Activated naive CD4-positive, alpha-beta T cell treated with anti-CD3 and anti-CD28 coated beads, Interleukin-2, amount 10 ng/mL, durations not matched to agents 7 days and 5 days (primary cell): ENCODE measurements around the gene NLRC3.
"Not testable (repeated sequence)": the region's sequence is repeated elsewhere in the genome, so short reads cannot be mapped to it uniquely, and the experiment has no call there.

ENCODE experiments used
- CTCF ChIA-PET: fragments of 350-600 bp; sonication (Branson Sonifier 250); formaldehyde crosslinking; loops from one replicate; lab custom pipeline; 2021; ENCODE audit warnings: antibody characterized with exemption; lab: Charles Lee
- DNase-seq: peaks from one replicate; pipeline ENCODE4 v3.0.0-alpha.2; 2020
- H3K27ac Mint-ChIP-seq: one replicate; pipeline ENCODE4 v1.8.0; 2021; ENCODE audit warnings: mild to moderate bottlenecking, moderate library complexity, mixed read lengths
- H3K27me3 Mint-ChIP-seq: one replicate; pipeline ENCODE4 v1.8.0; 2021; ENCODE audit warnings: mild to moderate bottlenecking, mixed read lengths
- H3K36me3 Mint-ChIP-seq: one replicate; pipeline ENCODE4 v1.8.0; 2021; ENCODE audit warnings: mixed read lengths
- H3K4me1 Mint-ChIP-seq: one replicate; pipeline ENCODE4 v1.8.0; 2021; ENCODE audit warnings: mixed read lengths
- H3K4me3 Mint-ChIP-seq: one replicate; pipeline ENCODE4 v1.8.0; 2021; ENCODE audit warnings: mild to moderate bottlenecking, moderate library complexity, mixed read lengths
- H3K9me3 Mint-ChIP-seq: one replicate; pipeline ENCODE4 v1.8.0; 2021; ENCODE audit warnings: mixed read lengths

NLRC3 gene

GRCh38 chr16:3515897-3516296 lies 61.3 kb downstream of the NLRC3 start:
- H3K4me3 Mint-ChIP-seq = no peak overlapping the region
- no peaks in the 10 kb centered on the region for H3K27me3 Mint-ChIP-seq
- peaks cover 38% of the 10 kb centered on the region for H3K4me1 Mint-ChIP-seq
- H3K9me3 Mint-ChIP-seq = no peaks in the 10 kb centered on the region
- no peak for DNase-seq
- CTCF ChIA-PET = no interaction called here
- H3K27ac Mint-ChIP-seq = no peak overlapping the region
- H3K36me3 Mint-ChIP-seq = peaks cover 71% of the 10 kb centered on the region

- H3K27me3 Mint-ChIP-seq = no peaks in the 10 kb centered on the region
- no peak overlapping the region for H3K27ac Mint-ChIP-seq
- CTCF ChIA-PET = interaction anchor here (1.4 kb wide), 1 partner anchor 9 kb away, joined by 3 read pairs; no protein-coding TSS in a partner anchor
- H3K9me3 Mint-ChIP-seq = no peaks in the 10 kb centered on the region
- peaks cover 69% of the 10 kb centered on the region for H3K36me3 Mint-ChIP-seq
- no peak for DNase-seq
- peaks cover 44% of the 10 kb centered on the region for H3K4me1 Mint-ChIP-seq
- H3K4me3 Mint-ChIP-seq = no peak overlapping the region
Measured at GRCh38 chr16:3514621-3515020, 62.6 kb downstream of the NLRC3 start.

GRCh38 chr16:3513892-3514583 lies 63.2 kb downstream of the NLRC3 start:
- Mint-ChIP-seq H3K27me3 (no peaks in the 10 kb centered on the region), H3K36me3 (peaks cover 69% of the 10 kb centered on the region), H3K9me3 (no peaks in the 10 kb centered on the region), H3K27ac (no peak overlapping the region), H3K4me1 (peaks cover 46% of the 10 kb centered on the region), H3K4me3 (no peak overlapping the region)
- CTCF ChIA-PET = interaction anchor here (1.4 kb wide), 1 partner anchor 10 kb away, joined by 3 read pairs; no protein-coding TSS in a partner anchor
- no peak for DNase-seq

GRCh38 chr16:3511286-3512180 lies 65.7 kb downstream of the NLRC3 start:
- peaks cover 50% of the 10 kb centered on the region for H3K4me1 Mint-ChIP-seq
- peaks cover 73% of the 10 kb centered on the region for H3K36me3 Mint-ChIP-seq
- CTCF ChIA-PET = interaction anchor here (3.1 kb wide), 1 partner anchor 15 kb away, joined by 13 read pairs; no protein-coding TSS in a partner anchor
- H3K27me3 Mint-ChIP-seq = no peaks in the 10 kb centered on the region
- no peaks in the 10 kb centered on the region for H3K9me3 Mint-ChIP-seq
- DNase-seq = peak; percentile 18
- H3K27ac Mint-ChIP-seq = peak overlapping the region; percentile 88
- H3K4me3 Mint-ChIP-seq = no peak overlapping the region

GRCh38 chr16:3510416-3510815 lies 66.8 kb downstream of the NLRC3 start:
- Mint-ChIP-seq H3K4me3 (no peak overlapping the region), H3K27ac (peak overlapping the region; percentile 88), H3K36me3 (peaks cover 76% of the 10 kb centered on the region), H3K9me3 (no peaks in the 10 kb centered on the region), H3K27me3 (no peaks in the 10 kb centered on the region), H3K4me1 (peaks cover 59% of the 10 kb centered on the region)
- CTCF ChIA-PET = interaction anchor here (1.1 to 3.1 kb wide), 3 partner anchors 8 to 116 kb away, joined by 3 to 13 read pairs (median 3); no protein-coding TSS in a partner anchor
- peak; percentile 9 for DNase-seq

- peak overlapping the region; percentile 88 for H3K27ac Mint-ChIP-seq
- DNase-seq = peak; percentile 87
- H3K4me3 Mint-ChIP-seq = peak overlapping the region; percentile 37
- H3K27me3 Mint-ChIP-seq = no peaks in the 10 kb centered on the region
- peaks cover 66% of the 10 kb centered on the region for H3K4me1 Mint-ChIP-seq
- H3K36me3 Mint-ChIP-seq = peaks cover 75% of the 10 kb centered on the region
- no peaks in the 10 kb centered on the region for H3K9me3 Mint-ChIP-seq
- CTCF ChIA-PET = interaction anchor here (1.1 to 1.2 kb wide), 2 partner anchors 9 to 117 kb away, joined by 3 read pairs; no protein-coding TSS in a partner anchor
Measured at GRCh38 chr16:3509470-3509928, 67.7 kb downstream of the NLRC3 start.

- DNase-seq = peak; percentile 18
- Mint-ChIP-seq H3K36me3 (peaks cover 70% of the 10 kb centered on the region), H3K27ac (peak overlapping the region; percentile 88), H3K4me1 (peaks cover 71% of the 10 kb centered on the region), H3K27me3 (no peaks in the 10 kb centered on the region), H3K4me3 (peak overlapping the region; percentile 3), H3K9me3 (no peaks in the 10 kb centered on the region)
- CTCF ChIA-PET = interaction anchor here (0.5 kb wide), 1 partner anchor 141 kb away, joined by 4 read pairs; no protein-coding TSS in a partner anchor
Measured at GRCh38 chr16:3508736-3509135, 68.5 kb downstream of the NLRC3 start.

GRCh38 chr16:3503523-3503922 lies 73.7 kb downstream of the NLRC3 start:
- peak overlapping the region; percentile 99 for H3K27ac Mint-ChIP-seq
- peaks cover 3% of the 10 kb centered on the region for H3K9me3 Mint-ChIP-seq
- H3K27me3 Mint-ChIP-seq = peaks cover 11% of the 10 kb centered on the region
- H3K4me3 Mint-ChIP-seq = peak overlapping the region; percentile 96
- CTCF ChIA-PET = interaction anchor here (1.8 kb wide), 1 partner anchor 23 kb away, joined by 3 read pairs; no protein-coding TSS in a partner anchor
- peaks cover 80% of the 10 kb centered on the region for H3K4me1 Mint-ChIP-seq
- peak; percentile 85 for DNase-seq
- H3K36me3 Mint-ChIP-seq = peaks cover 30% of the 10 kb centered on the region

- CTCF ChIA-PET = interaction anchor here (1.5 kb wide), 1 partner anchor 44 kb away, joined by 3 read pairs; no protein-coding TSS in a partner anchor
- H3K9me3 Mint-ChIP-seq = peaks cover 3% of the 10 kb centered on the region
- H3K36me3 Mint-ChIP-seq = peaks cover 16% of the 10 kb centered on the region
- H3K4me3 Mint-ChIP-seq = peak overlapping the region; percentile 96
- H3K27me3 Mint-ChIP-seq = peaks cover 11% of the 10 kb centered on the region
- DNase-seq = peak; percentile 19
- H3K4me1 Mint-ChIP-seq = peaks cover 70% of the 10 kb centered on the region
- H3K27ac Mint-ChIP-seq = peak overlapping the region; percentile 99
Measured at GRCh38 chr16:3501783-3502400, 75.3 kb downstream of the NLRC3 start.

- peaks cover 11% of the 10 kb centered on the region for H3K27me3 Mint-ChIP-seq
- peak; percentile 33 for DNase-seq
- CTCF ChIA-PET = interaction anchor here (1.5 kb wide), 1 partner anchor 44 kb away, joined by 3 read pairs; no protein-coding TSS in a partner anchor
- not testable (repeated sequence) for H3K9me3 Mint-ChIP-seq
- H3K27ac Mint-ChIP-seq = peak overlapping the region; percentile 99
- peak overlapping the region; percentile 96 for H3K4me3 Mint-ChIP-seq
- H3K4me1 Mint-ChIP-seq = peaks cover 70% of the 10 kb centered on the region
- H3K36me3 Mint-ChIP-seq = peaks cover 16% of the 10 kb centered on the region
Measured at GRCh38 chr16:3501412-3501761, 75.8 kb downstream of the NLRC3 start.

GRCh38 chr16:3498988-3499387 lies 78.2 kb downstream of the NLRC3 start:
- no peak overlapping the region for H3K27ac Mint-ChIP-seq
- peaks cover 11% of the 10 kb centered on the region for H3K27me3 Mint-ChIP-seq
- peaks cover 49% of the 10 kb centered on the region for H3K4me1 Mint-ChIP-seq
- DNase-seq = peak; percentile 17
- H3K36me3 Mint-ChIP-seq = no peaks in the 10 kb centered on the region
- peaks cover 3% of the 10 kb centered on the region for H3K9me3 Mint-ChIP-seq
- no peak overlapping the region for H3K4me3 Mint-ChIP-seq
- CTCF ChIA-PET = interaction anchor here (1.3 to 1.8 kb wide), 2 partner anchors 9 to 24 kb away, joined by 3 to 7 read pairs; no protein-coding TSS in a partner anchor

GRCh38 chr16:3497771-3498170 lies 79.4 kb downstream of the NLRC3 start:
- peaks cover 11% of the 10 kb centered on the region for H3K27me3 Mint-ChIP-seq
- CTCF ChIA-PET = interaction anchor here (1.2 kb wide), 1 partner anchor 464 kb away, joined by 3 read pairs; no protein-coding TSS in a partner anchor
- no peaks in the 10 kb centered on the region for H3K36me3 Mint-ChIP-seq
- no peak overlapping the region for H3K27ac Mint-ChIP-seq
- peaks cover 3% of the 10 kb centered on the region for H3K9me3 Mint-ChIP-seq
- no peak overlapping the region for H3K4me3 Mint-ChIP-seq
- H3K4me1 Mint-ChIP-seq = peaks cover 37% of the 10 kb centered on the region
- no peak for DNase-seq

- Mint-ChIP-seq H3K4me3 (no peak overlapping the region), H3K9me3 (peaks cover 3% of the 10 kb centered on the region)
- CTCF ChIA-PET = no interaction called here
Measured at GRCh38 chr16:3496386-3496785, 80.8 kb downstream of the NLRC3 start.

More at GRCh38 chr16:3496386-3496785, 80.8 kb downstream of the NLRC3 start:
- H3K36me3 Mint-ChIP-seq = no peaks in the 10 kb centered on the region
- DNase-seq = no peak
- H3K27me3 Mint-ChIP-seq = peaks cover 11% of the 10 kb centered on the region
- no peak overlapping the region for H3K27ac Mint-ChIP-seq
- H3K4me1 Mint-ChIP-seq = peaks cover 23% of the 10 kb centered on the region
